Glomerular visceral epithelial cell (primary cell): ENCODE data around the gene WDR13.
"Not testable (repeated sequence)": the region's sequence is repeated elsewhere in the genome, so short reads cannot be mapped to it uniquely, and the experiment has no call there.

ENCODE experiments used
- DNase-seq: peaks from one replicate; pipeline ENCODE4 v3.0.0-alpha.2; 2016; ENCODE audit errors: extremely low spot score

WDR13 gene

GRCh38 chrX:48597353-48598264 lies at the start of gene WDR13:
WDR13 (plus strand) TSS chrX:48597492; CDS start chrX:48597997, 505 bp downstream.
- DNase-seq: peak; percentile 93

GRCh38 chrX:48548871-48549270 lies 48.4 kb upstream of the WDR13 start:
- no peak for DNase-seq

GRCh38 chrX:48555731-48556325 lies 41.5 kb upstream of the WDR13 start:
- DNase-seq: not testable (repeated sequence)

- peak; percentile 32 for DNase-seq
Measured at GRCh38 chrX:48558271-48558670, 39.0 kb upstream of the WDR13 start.

- no peak for DNase-seq
Measured at GRCh38 chrX:48559636-48560035, 37.7 kb upstream of the WDR13 start.

GRCh38 chrX:48560056-48560455 lies 37.2 kb upstream of the WDR13 start:
- no peak for DNase-seq

GRCh38 chrX:48560681-48561080 lies 36.6 kb upstream of the WDR13 start:
- no peak for DNase-seq

GRCh38 chrX:48569958-48570357 lies 27.3 kb upstream of the WDR13 start:
- no peak for DNase-seq

GRCh38 chrX:48573690-48574269 lies 23.5 kb upstream of the WDR13 start:
- no peak for DNase-seq

- peak; percentile 91 for DNase-seq
Measured at GRCh38 chrX:48574270-48575266, 22.7 kb upstream of the WDR13 start, which contains the start of gene RBM3. RBM3 (plus strand) TSS chrX:48574484; CDS start chrX:48575181, 697 bp downstream.

- no peak for DNase-seq
Measured at GRCh38 chrX:48575642-48576041, 21.6 kb upstream of the WDR13 start.

GRCh38 chrX:48576108-48576507 lies 21.2 kb upstream of the WDR13 start:
- no peak for DNase-seq

GRCh38 chrX:48578661-48579128 lies 18.6 kb upstream of the WDR13 start:
- DNase-seq: no peak

GRCh38 chrX:48579259-48579658 lies 18.0 kb upstream of the WDR13 start:
- DNase-seq: no peak

GRCh38 chrX:48580662-48581061 lies 16.6 kb upstream of the WDR13 start:
- DNase-seq: no peak

GRCh38 chrX:48584698-48585097 lies 12.6 kb upstream of the WDR13 start:
- no peak for DNase-seq

GRCh38 chrX:48589482-48590162 lies 7.7 kb upstream of the WDR13 start:
- peak; percentile 71 for DNase-seq

- DNase-seq: no peak
Measured at GRCh38 chrX:48590203-48591103, 6.8 kb upstream of the WDR13 start.

- DNase-seq: peak; percentile 70
Measured at GRCh38 chrX:48591255-48591791, 6.0 kb upstream of the WDR13 start.
